Esophagus muscularis mucosa (tissue), 4 donors: ENCODE results near the gene SPON2. TPM values are rescaled to one million over a fixed set of nuclear protein-coding genes. Genes with fewer than 3 reads are reported as not detected.

Source experiments
- DNase-seq: peaks from one replicate; pipeline ENCODE4 v3.0.0-alpha.2; 2017; ENCODE audit errors: extremely low spot score
- H3K27ac ChIP-seq, 4 donors: fragments of 200-600 bp; sonication (generic); replicated peaks in 1 of 4; 1 replicate in 3 of 4; 2 replicates in 1 of 4; pipeline ENCODE4 v1.5.1; 2016 to 2019; ENCODE audit warnings: mild to moderate bottlenecking in 1 of 4
- H3K27me3 ChIP-seq, 4 donors: fragments of 200-600 bp; sonication (generic); one replicate each; pipeline versions ENCODE4 v1.5.1 to v1.6.0; 2016 to 2019
- H3K36me3 ChIP-seq, 4 donors: fragments of 200-600 bp; sonication (generic); one replicate each; pipeline ENCODE4 v1.5.1; 2016 to 2019
- H3K4me1 ChIP-seq, 4 donors: fragments of 200-600 bp; sonication (generic); one replicate each; pipeline ENCODE4 v1.5.1; 2016 to 2019
- H3K4me3 ChIP-seq, 4 donors: fragments of 200-600 bp; sonication (generic); 1 replicate in 2 of 4; 2 replicates in 2 of 4; pipeline ENCODE4 v1.5.1; 2016 to 2019; ENCODE audit warnings: mild to moderate bottlenecking in 4 of 4, moderate library complexity in 1 of 4
- H3K9me3 ChIP-seq, 4 donors: fragments of 200-600 bp; sonication (generic); 1 replicate in 3 of 4; 2 replicates in 1 of 4; pipeline ENCODE4 v1.5.1; 2016 to 2019
- EP300 ChIP-seq: sonication (generic); formaldehyde crosslinking; IDR thresholded peaks from one replicate; pipeline ENCODE4 v1.6.1; 2017; ENCODE audit warnings: antibody characterized with exemption
- POLR2A ChIP-seq: fragments of 450-650 bp; IDR thresholded peaks from one replicate; pipeline ENCODE4 v1.6.1; 2017; ENCODE audit warnings: antibody characterized with exemption, moderate library complexity, mild to moderate bottlenecking, low read depth
- POLR2AphosphoS5 ChIP-seq, 2 donors: sonication (generic); formaldehyde crosslinking; IDR thresholded peaks; one replicate each; pipeline ENCODE4 v1.6.1; 2017; ENCODE audit warnings: antibody characterized with exemption in 2 of 2
- WGBS: methylation state at CpG from one replicate; pipeline ENCODE4 v1.1.5; 2018; 5-methylcytosine and 5-hydroxymethylcytosine counted together
- intact Hi-C: fragments of 100-400 bp; cut with DNase I; formaldehyde crosslinking; loops from one replicate; pipeline ENCODE4 v1.15.1; 2023
- total RNA-seq, 4 donors: library from RNA; depleted of rRNA; stranded (reverse); fragments of >200 nt; gene quantifications; one replicate each; pipeline versions ENCODE4 v1.1.0 to v1.2.1, GENCODE V29; 2016
- TF ChIP-seq, protein P1 (sequence below), 3 experiments: fragments of 200-600 bp in 2 of 3; fragments of 450-650 bp in 1 of 3; sonication (generic) in 2 of 3; IDR thresholded peaks; one replicate each; pipeline ENCODE4 v1.5.1; 2017 to 2019; ENCODE audit warnings: antibody characterized with exemption in 3 of 3, mild to moderate bottlenecking in 2 of 3, moderate library complexity in 1 of 3

Gene SPON2
- total RNA-seq, 4 donors from 2014 or later, result 21.3 to 72.9 (median 58.3) TPM

DNA sequence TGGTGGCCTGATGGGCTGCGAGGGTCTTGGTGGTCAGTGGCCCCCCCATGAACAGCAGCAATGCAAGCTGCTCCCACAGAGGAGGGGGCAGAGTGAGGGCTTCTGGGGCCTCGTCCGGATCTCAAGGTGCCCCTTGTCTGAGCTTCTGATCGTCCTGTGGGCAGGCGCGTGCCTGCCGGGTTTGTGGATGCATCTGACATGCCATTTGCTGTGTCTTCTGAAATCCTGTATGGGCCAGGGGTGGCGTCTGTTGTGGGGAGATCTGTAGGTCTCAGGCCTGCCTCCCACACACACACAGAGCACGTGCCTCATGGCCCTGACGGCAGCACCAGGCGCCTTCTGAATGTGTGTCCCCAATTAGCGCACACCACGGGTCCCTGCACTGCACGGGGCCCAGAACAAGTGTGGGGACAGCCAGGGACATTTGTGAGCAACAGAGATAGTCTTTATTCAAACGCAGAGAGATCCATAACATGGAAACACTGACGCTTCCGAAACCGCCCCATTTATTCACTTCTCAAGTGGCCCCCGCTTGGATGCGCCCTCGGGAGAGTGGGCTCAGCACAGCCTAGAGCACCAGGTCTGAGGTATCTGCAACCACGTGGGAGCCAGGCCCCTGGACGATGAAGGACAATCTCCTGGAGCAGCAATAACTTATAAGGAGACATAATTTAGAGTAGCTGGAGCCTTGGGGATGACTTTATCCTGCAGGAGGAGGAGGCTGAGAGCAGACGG lies 5.7 kb downstream of the SPON2 start:
- 42% methylated on average over 10 of the region's 24 CpGs for WGBS
- TF ChIP-seq POLR2AphosphoS5 (IDR thresholded peaks at IDR 0.05), result no peak
- TF ChIP-seq POLR2A, result no peak
- no peak for TF ChIP-seq EP300
- DNase-seq, result peak; percentile 89
- Histone ChIP-seq H3K4me3 (peak overlapping the region; percentile 59 to 67 (median 66)), H3K27me3 (peaks cover 0 to 24% (median 15%) of the 10 kb centered on the region in 4 donors), H3K9me3 (no peaks in the 10 kb centered on the region), H3K27ac (peak overlapping the region in 1 of 4 donors; percentile 58), H3K36me3 (peaks cover 0 to 8% (median 0%) of the 10 kb centered on the region in 4 donors), H3K4me1 (peaks cover 23 to 40% (median 36%) of the 10 kb centered on the region in 4 donors)
- intact Hi-C loops, result loop anchor here (2.0 to 10.0 kb wide), 4 partner anchors 46 to 178 kb away; partner anchors contain the start of gene UVSSA

DNA sequence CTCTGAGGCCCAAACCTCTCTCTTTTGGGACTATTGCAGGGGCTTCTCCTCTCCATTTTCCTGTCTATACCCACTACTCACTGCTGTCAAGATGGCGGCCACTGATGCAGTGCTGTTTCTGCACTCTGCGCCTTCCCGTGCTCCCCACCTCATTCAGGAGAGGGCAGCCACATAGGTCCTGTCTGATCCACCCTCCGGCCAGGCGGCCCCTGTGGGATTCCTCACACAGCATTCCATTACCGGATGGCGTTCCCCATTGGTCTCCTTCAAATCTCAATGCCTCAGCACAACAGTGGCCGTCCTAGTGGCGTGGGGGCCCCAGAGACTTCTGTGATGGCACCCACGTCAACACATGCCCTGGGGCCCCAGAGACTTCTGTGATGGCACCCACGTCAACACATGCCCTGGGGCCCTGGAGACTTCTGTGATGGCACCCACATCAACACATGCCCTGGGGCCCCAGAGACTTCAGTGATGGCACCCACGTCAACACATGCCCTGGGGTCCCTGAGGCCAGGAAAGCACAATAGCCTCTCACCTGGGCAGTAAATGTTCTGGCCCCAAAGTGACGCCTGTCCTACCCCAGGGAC lies 7.3 kb downstream of the SPON2 start:
- TF ChIP-seq POLR2AphosphoS5 (IDR thresholded peaks at IDR 0.05) (no peak), POLR2A (no peak)

DNA sequence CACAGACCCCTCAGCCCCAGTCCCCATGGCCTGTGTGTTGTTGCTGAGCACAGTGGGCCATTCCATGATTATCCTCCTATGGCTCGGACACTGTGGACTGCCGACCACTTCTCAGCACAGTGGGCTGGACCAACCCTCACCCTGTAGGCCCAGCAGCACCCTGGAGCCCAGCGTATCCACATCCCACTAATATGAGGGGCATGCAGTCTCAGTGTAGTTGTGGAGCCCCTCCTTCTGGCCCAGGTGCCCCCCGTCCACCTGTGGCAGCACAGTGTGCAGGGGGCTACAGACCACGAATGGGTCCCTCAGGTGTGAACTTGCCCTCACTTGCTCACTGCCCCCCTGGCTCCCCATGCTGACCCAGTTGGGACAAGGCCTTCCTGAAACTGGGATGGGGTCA lies 7.9 kb downstream of the SPON2 start:
- Histone ChIP-seq H3K27me3 (peaks cover 0 to 2% (median 0%) of the 10 kb centered on the region in 4 donors), H3K4me3 (no peak overlapping the region), H3K9me3 (no peaks in the 10 kb centered on the region), H3K27ac (no peak overlapping the region), H3K36me3 (no peaks in the 10 kb centered on the region), H3K4me1 (peaks cover 10 to 21% (median 20%) of the 10 kb centered on the region in 4 donors)
- TF ChIP-seq POLR2AphosphoS5 (IDR thresholded peaks at IDR 0.05), result no peak
- TF ChIP-seq POLR2A, result no peak
- TF ChIP-seq, protein P1, sequence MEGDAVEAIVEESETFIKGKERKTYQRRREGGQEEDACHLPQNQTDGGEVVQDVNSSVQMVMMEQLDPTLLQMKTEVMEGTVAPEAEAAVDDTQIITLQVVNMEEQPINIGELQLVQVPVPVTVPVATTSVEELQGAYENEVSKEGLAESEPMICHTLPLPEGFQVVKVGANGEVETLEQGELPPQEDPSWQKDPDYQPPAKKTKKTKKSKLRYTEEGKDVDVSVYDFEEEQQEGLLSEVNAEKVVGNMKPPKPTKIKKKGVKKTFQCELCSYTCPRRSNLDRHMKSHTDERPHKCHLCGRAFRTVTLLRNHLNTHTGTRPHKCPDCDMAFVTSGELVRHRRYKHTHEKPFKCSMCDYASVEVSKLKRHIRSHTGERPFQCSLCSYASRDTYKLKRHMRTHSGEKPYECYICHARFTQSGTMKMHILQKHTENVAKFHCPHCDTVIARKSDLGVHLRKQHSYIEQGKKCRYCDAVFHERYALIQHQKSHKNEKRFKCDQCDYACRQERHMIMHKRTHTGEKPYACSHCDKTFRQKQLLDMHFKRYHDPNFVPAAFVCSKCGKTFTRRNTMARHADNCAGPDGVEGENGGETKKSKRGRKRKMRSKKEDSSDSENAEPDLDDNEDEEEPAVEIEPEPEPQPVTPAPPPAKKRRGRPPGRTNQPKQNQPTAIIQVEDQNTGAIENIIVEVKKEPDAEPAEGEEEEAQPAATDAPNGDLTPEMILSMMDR (IDR thresholded peaks at IDR 0.05), result no peak
- no peak for TF ChIP-seq EP300
- peak; percentile 90 for DNase-seq
- no CpG with 5 or more reads among the region's 5 CpGs for WGBS
- intact Hi-C loops, result loop anchor here (10.0 kb wide), 1 partner anchor 180 kb away; the partner anchor contains the start of gene UVSSA

More for the DNA sequence above, 7.3 kb downstream of the SPON2 start:
- no peak for DNase-seq
- intact Hi-C loops, result loop anchor here (5.0 to 10.0 kb wide), 2 partner anchors 47 to 180 kb away; partner anchors contain the start of gene UVSSA
- Histone ChIP-seq H3K27me3 (peaks cover 0 to 8% (median under 1%) of the 10 kb centered on the region in 4 donors), H3K4me3 (no peak overlapping the region), H3K9me3 (no peaks in the 10 kb centered on the region), H3K27ac (no peak overlapping the region), H3K36me3 (peaks cover 0 to 3% (median 0%) of the 10 kb centered on the region in 4 donors), H3K4me1 (peaks cover 10 to 25% (median 20%) of the 10 kb centered on the region in 4 donors)
- 95% methylated on average over 11 of the region's 13 CpGs for WGBS

DNA sequence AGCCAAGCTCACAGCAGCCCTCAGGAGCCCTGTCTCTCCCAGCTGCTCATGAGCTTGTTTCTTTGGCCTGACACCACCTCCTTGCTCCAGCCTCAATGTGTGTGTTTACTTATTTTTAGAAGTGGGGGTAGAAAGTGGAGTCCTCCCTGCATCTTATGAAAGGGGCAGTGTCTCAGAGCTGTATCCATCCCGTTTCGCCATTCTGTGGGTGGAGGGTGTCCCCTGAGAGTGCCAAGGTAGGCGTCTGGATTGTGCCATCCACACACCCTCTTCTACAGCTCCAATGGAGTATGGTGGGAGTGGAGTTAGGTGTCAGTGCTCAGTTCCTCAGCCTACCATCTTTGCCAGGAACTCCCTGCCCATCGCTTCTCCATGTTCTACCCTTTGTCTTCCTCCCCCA lies 8.3 kb downstream of the SPON2 start:
- Histone ChIP-seq H3K27me3 (no peaks in the 10 kb centered on the region), H3K9me3 (no peaks in the 10 kb centered on the region), H3K36me3 (no peaks in the 10 kb centered on the region), H3K27ac (no peak overlapping the region), H3K4me1 (peaks cover 10 to 21% (median 20%) of the 10 kb centered on the region in 4 donors), H3K4me3 (no peak overlapping the region)
- DNase-seq, result peak; percentile 74
- 83% methylated on average over 3 of the region's 4 CpGs for WGBS
- intact Hi-C loops, result loop anchor here (10.0 kb wide), 1 partner anchor 181 kb away; the partner anchor contains the start of gene UVSSA
- TF ChIP-seq EP300 (no peak), POLR2A (no peak), POLR2AphosphoS5 (IDR thresholded peaks at IDR 0.05) (no peak)
- TF ChIP-seq, protein P1 (IDR thresholded peaks at IDR 0.05), result no peak

DNA sequence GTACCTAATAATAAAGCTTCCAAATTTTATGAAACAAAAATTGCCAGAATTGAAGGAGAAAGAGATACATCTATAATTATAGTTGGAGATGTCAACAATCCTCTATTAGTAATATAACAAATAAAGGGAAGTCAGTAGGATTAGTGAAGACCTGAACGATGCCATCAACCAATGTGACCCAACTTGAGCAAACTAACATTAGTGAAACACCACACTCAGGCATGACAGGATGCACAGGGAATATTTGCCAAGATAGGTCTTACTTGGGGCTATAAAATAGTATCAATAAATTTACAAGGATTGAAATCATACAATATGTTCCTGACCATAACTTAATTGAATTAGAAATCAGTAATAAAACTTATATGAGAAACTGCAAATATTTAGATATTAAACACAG lies 12.0 kb downstream of the SPON2 start:
- TF ChIP-seq, protein P1 (IDR thresholded peaks at IDR 0.05), result no peak
- TF ChIP-seq EP300 (no peak), POLR2A (no peak), POLR2AphosphoS5 (IDR thresholded peaks at IDR 0.05) (no peak)
- no peaks in the 10 kb centered on the region for H3K27me3 ChIP-seq
- 77% methylated on average over 1 of the region's 1 CpG for WGBS
- H3K27ac ChIP-seq, result no peak overlapping the region
- intact Hi-C loops, result loop anchor here (10.0 kb wide), 1 partner anchor 184 kb away; the partner anchor contains the start of gene UVSSA
- H3K9me3 ChIP-seq, result peaks cover 0 to 12% (median 10%) of the 10 kb centered on the region in 4 donors
- no peaks in the 10 kb centered on the region for H3K36me3 ChIP-seq
- no peak overlapping the region for H3K4me3 ChIP-seq
- peaks cover 0 to 5% (median 3%) of the 10 kb centered on the region in 4 donors for H3K4me1 ChIP-seq
- DNase-seq, result no peak
